ENCODE data around the gene FBXL19. TPM values are rescaled to one million over a fixed set of nuclear protein-coding genes. Genes with fewer than 3 reads are reported as not detected.

The FBXL19 gene
- total and polyA plus RNA-seq, 8 donors: 11.2 to 26.8 (median 19.5) TPM

DNA sequence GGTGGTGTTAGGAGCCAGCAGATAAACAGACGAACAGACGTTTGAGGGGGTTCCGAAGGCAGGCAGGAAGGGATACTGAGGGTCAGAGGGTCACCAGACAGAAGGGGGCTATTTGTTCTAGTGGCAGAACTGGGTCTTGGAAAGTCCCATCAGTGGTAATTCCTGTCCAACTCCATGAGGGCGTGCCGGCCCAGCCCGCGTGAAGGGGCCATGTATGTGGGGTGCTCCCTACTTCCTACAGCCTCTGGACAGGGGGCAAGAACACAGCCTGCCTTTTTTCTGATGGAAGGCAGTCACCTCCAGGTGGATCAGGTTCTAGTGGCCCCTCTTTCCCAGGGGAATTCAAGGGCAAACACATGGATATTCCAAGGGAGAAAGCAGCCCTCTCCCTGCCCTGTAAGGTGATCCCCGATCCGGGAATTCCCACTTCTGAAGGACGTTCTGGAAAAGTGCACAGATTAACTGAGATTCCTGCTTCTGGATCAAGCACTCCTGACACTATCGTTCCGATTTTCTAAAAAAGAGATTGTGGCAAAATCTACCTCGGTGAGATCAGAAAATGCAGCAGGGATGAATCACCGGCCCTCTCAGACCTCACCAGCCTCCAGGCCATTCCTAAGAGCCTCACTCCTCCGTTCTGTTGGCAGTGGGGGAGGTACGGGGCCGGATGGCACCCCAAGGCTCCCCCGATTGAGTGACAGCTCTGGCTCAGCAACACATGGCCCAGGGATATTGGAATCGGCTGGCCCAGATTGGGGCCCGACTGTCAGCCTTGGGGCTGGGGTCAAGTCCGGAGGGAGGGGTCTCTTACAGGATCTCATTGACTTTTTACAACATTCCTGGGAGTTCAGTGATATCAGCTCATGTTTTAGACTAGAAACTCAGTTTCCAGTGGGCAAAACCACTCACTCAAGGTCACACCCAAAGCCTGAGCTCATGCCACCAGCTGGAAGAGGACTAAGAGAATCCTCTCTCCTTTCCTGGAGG lies 74.6 kb downstream of the FBXL19 start:
- Histone ChIP-seq H3K27ac (peak overlapping the region in 1 of 2 donors; percentile 18), H3K36me3 (no peaks in the 10 kb centered on the region), H3K4me1 (peaks cover 7 to 24% of the 10 kb centered on the region in 2 donors), H3K27me3 (peaks cover 0 to 31% of the 10 kb centered on the region in 2 donors), H3K4me3 (peak overlapping the region; percentile 40 to 47), H3K9me3 (no peaks in the 10 kb centered on the region)
- TF ChIP-seq, protein P1, sequence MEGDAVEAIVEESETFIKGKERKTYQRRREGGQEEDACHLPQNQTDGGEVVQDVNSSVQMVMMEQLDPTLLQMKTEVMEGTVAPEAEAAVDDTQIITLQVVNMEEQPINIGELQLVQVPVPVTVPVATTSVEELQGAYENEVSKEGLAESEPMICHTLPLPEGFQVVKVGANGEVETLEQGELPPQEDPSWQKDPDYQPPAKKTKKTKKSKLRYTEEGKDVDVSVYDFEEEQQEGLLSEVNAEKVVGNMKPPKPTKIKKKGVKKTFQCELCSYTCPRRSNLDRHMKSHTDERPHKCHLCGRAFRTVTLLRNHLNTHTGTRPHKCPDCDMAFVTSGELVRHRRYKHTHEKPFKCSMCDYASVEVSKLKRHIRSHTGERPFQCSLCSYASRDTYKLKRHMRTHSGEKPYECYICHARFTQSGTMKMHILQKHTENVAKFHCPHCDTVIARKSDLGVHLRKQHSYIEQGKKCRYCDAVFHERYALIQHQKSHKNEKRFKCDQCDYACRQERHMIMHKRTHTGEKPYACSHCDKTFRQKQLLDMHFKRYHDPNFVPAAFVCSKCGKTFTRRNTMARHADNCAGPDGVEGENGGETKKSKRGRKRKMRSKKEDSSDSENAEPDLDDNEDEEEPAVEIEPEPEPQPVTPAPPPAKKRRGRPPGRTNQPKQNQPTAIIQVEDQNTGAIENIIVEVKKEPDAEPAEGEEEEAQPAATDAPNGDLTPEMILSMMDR (IDR thresholded peaks at IDR 0.05): no peak
- intact Hi-C loops (cut with DNase I): no loop called here
- ATAC-seq (peak; percentile 47), DNase-seq (no peak)

Small RNA genes lying within 50 kb of the gene (microRNA-seq; reads per million reads assigned to microRNA genes)
- gene MIR4519 (0.50 to 2.0 reads per million in 2 donors), gene MIR762 (0 to 0.14 reads per million in 2 donors)

Other genes with a start within 250 kb of the FBXL19 start
- gene SRCAP, start 224.4 kb upstream of the FBXL19 start, total RNA-seq: 10 to 100 TPM; 57.1 to 67.4 TPM
- gene SRCAP, start 224.4 kb upstream of the FBXL19 start, polyA plus RNA-seq (ENCODE audit: insufficient read length in 6 of 6): 10 to 100 TPM; 30.7 to 48.5 (median 39.0) TPM
- 10 to 100 TPM; 28.8 to 31.2 TPM for gene PHKG2, start 175.1 kb upstream of the FBXL19 start, total RNA-seq
- gene PHKG2, start 175.1 kb upstream of the FBXL19 start, polyA plus RNA-seq (ENCODE audit: insufficient read length in 6 of 6): 10 to 100 TPM; 24.5 to 35.8 (median 29.3) TPM
- 10 to 100 TPM in 1 of 2 donors, 1 to 10 TPM in 1; 6.6 to 10.9 TPM for gene CFAP119, start 161.5 kb upstream of the FBXL19 start, total RNA-seq
- 1 to 10 TPM; 5.1 to 7.6 (median 6.8) TPM for gene CFAP119, start 161.5 kb upstream of the FBXL19 start, polyA plus RNA-seq (ENCODE audit: insufficient read length in 6 of 6)
- gene RNF40, start 161.2 kb upstream of the FBXL19 start, total RNA-seq: 10 to 100 TPM; 93.4 to 98.7 TPM
- gene RNF40, start 161.2 kb upstream of the FBXL19 start, polyA plus RNA-seq (ENCODE audit: insufficient read length in 6 of 6): 100 to 1,000 TPM in 3 of 6 donors, 10 to 100 TPM in 3; 87.8 to 116 (median 100) TPM
- gene ZNF629, start 136.4 kb upstream of the FBXL19 start, total RNA-seq: 10 to 100 TPM; 12.3 to 13.1 TPM
- gene ZNF629, start 136.4 kb upstream of the FBXL19 start, polyA plus RNA-seq (ENCODE audit: insufficient read length in 6 of 6): 10 to 100 TPM; 17.8 to 22.8 (median 20.9) TPM
- gene BCL7C, start 29.5 kb upstream of the FBXL19 start, total RNA-seq: 10 to 100 TPM; 25.8 to 29.3 TPM
- 10 to 100 TPM; 36.0 to 50.5 (median 46.5) TPM for gene BCL7C, start 29.5 kb upstream of the FBXL19 start, polyA plus RNA-seq (ENCODE audit: insufficient read length in 6 of 6)
- 1 to 10 TPM; 4.5 to 7.9 TPM for gene CTF1, start 27.0 kb upstream of the FBXL19 start, total RNA-seq
- 10 to 100 TPM in 2 of 6 donors, 1 to 10 TPM in 4; 8.8 to 10.5 (median 9.3) TPM for gene CTF1, start 27.0 kb upstream of the FBXL19 start, polyA plus RNA-seq (ENCODE audit: insufficient read length in 6 of 6)
- gene ORAI3, start 25.5 kb downstream of the FBXL19 start, total RNA-seq: 10 to 100 TPM; 20.7 to 23.2 TPM
- gene ORAI3, start 25.5 kb downstream of the FBXL19 start, polyA plus RNA-seq (ENCODE audit: insufficient read length in 6 of 6): 10 to 100 TPM; 16.9 to 20.7 (median 18.6) TPM
- 10 to 100 TPM; 12.1 to 16.4 TPM for gene SETD1A, start 34.2 kb downstream of the FBXL19 start, total RNA-seq
- 10 to 100 TPM; 14.7 to 21.5 (median 15.3) TPM for gene SETD1A, start 34.2 kb downstream of the FBXL19 start, polyA plus RNA-seq (ENCODE audit: insufficient read length in 6 of 6)
- 10 to 100 TPM; 25.9 to 28.4 TPM for gene HSD3B7, start 61.6 kb downstream of the FBXL19 start, total RNA-seq
- 1 to 10 TPM; 3.9 to 5.1 (median 4.5) TPM for gene HSD3B7, start 61.6 kb downstream of the FBXL19 start, polyA plus RNA-seq (ENCODE audit: insufficient read length in 6 of 6)
- gene STX1B, start 87.1 kb downstream of the FBXL19 start, total RNA-seq: under 1 TPM; 0.47 to 0.50 TPM
- gene STX1B, start 87.1 kb downstream of the FBXL19 start, polyA plus RNA-seq (ENCODE audit: insufficient read length in 6 of 6): under 1 TPM; 0.24 to 0.85 (median 0.60) TPM
- gene STX4, start 110.0 kb downstream of the FBXL19 start, total RNA-seq: 10 to 100 TPM; 65.4 to 84.8 TPM
- gene STX4, start 110.0 kb downstream of the FBXL19 start, polyA plus RNA-seq (ENCODE audit: insufficient read length in 6 of 6): 10 to 100 TPM; 37.7 to 47.6 (median 42.0) TPM
- 10 to 100 TPM; 11.8 to 12.2 TPM for gene ZNF668, start 150.7 kb downstream of the FBXL19 start, total RNA-seq
- gene ZNF668, start 150.7 kb downstream of the FBXL19 start, polyA plus RNA-seq (ENCODE audit: insufficient read length in 6 of 6): 1 to 10 TPM; 3.8 to 5.9 (median 5.4) TPM
- 10 to 100 TPM; 15.1 to 18.1 TPM for gene ZNF646, start 150.8 kb downstream of the FBXL19 start, total RNA-seq
- 10 to 100 TPM; 11.3 to 14.6 (median 12.9) TPM for gene ZNF646, start 150.8 kb downstream of the FBXL19 start, polyA plus RNA-seq (ENCODE audit: insufficient read length in 6 of 6)
- 1 to 10 TPM; 1.9 to 2.9 TPM for gene PRSS53, start 165.4 kb downstream of the FBXL19 start, total RNA-seq
- gene PRSS53, start 165.4 kb downstream of the FBXL19 start, polyA plus RNA-seq (ENCODE audit: insufficient read length in 6 of 6): 1 to 10 TPM in 5 of 6 donors, under 1 TPM in 1; 0.96 to 2.9 (median 2.2) TPM
- 100 to 1,000 TPM in 1 of 2 donors, 10 to 100 TPM in 1; 76.4 to 102 TPM for gene VKORC1, start 171.2 kb downstream of the FBXL19 start, total RNA-seq
- gene VKORC1, start 171.2 kb downstream of the FBXL19 start, polyA plus RNA-seq (ENCODE audit: insufficient read length in 6 of 6): 10 to 100 TPM; 62.0 to 66.5 (median 63.6) TPM
- 10 to 100 TPM; 36.1 to 43.8 TPM for gene BCKDK, start 184.8 kb downstream of the FBXL19 start, total RNA-seq
- gene BCKDK, start 184.8 kb downstream of the FBXL19 start, polyA plus RNA-seq (ENCODE audit: insufficient read length in 6 of 6): 10 to 100 TPM; 32.8 to 40.9 (median 38.9) TPM
- 10 to 100 TPM; 49.8 to 55.0 TPM for gene KAT8, start 194.1 kb downstream of the FBXL19 start, total RNA-seq
- gene KAT8, start 194.1 kb downstream of the FBXL19 start, polyA plus RNA-seq (ENCODE audit: insufficient read length in 6 of 6): 10 to 100 TPM; 59.6 to 74.6 (median 63.9) TPM
- gene PRSS8, start 212.2 kb downstream of the FBXL19 start, total RNA-seq: 100 to 1,000 TPM in 1 of 2 donors, 10 to 100 TPM in 1; 61.2 to 129 TPM
- 100 to 1,000 TPM in 5 of 6 donors, 10 to 100 TPM in 1; 98.0 to 123 (median 107) TPM for gene PRSS8, start 212.2 kb downstream of the FBXL19 start, polyA plus RNA-seq (ENCODE audit: insufficient read length in 6 of 6)
- gene PRSS36, start 226.5 kb downstream of the FBXL19 start, total RNA-seq: 1 to 10 TPM; 4.8 to 5.8 TPM
- gene PRSS36, start 226.5 kb downstream of the FBXL19 start, polyA plus RNA-seq (ENCODE audit: insufficient read length in 6 of 6): 1 to 10 TPM in 5 of 6 donors, under 1 TPM in 1; 0.70 to 3.3 (median 1.9) TPM

All from left lung (tissue), 10 donors.